ENCODE measurements around the gene M6PR.

M6PR gene

GRCh38 chr12:8946733-8947132 lies 2.7 kb downstream of the M6PR start:
- TF ChIP-seq TEAD4 (IDR thresholded peaks at IDR 0.05) (no peak), NFIC (IDR thresholded peaks at IDR 0.05) (no peak), FOXM1 (IDR thresholded peaks at IDR 0.05; ENCODE audit: borderline replicate concordance, low read depth) (no peak), REST (IDR thresholded peaks at IDR 0.05; ENCODE audit: low read depth) (no peak), ZBTB7A (IDR thresholded peaks at IDR 0.05; ENCODE audit: low read depth) (no peak), MAX (IDR thresholded peaks at IDR 0.05) (no peak), RAD21 (IDR thresholded peaks at IDR 0.05; ENCODE audit: low read depth) (no peak), YY1 (IDR thresholded peaks at IDR 0.05; ENCODE audit: low read depth) (no peak), CEBPB (IDR thresholded peaks at IDR 0.05) (no peak), EGR1 (IDR thresholded peaks at IDR 0.05) (no peak), TAF1 (IDR thresholded peaks at IDR 0.05; ENCODE audit: low read depth) (no peak), CREB1 (IDR thresholded peaks at IDR 0.05; ENCODE audit: low read depth) (no peak)

GRCh38 chr12:8943565-8944186 lies 5.8 kb downstream of the M6PR start:
- TF ChIP-seq EGR1 (IDR thresholded peaks at IDR 0.05), result no peak
- 0 out of 2 replicates have a peak, but pooled peaks have one; percentile 50 for TF ChIP-seq CEBPB (IDR thresholded peaks at IDR 0.05)

- no peak for TF ChIP-seq MAX (IDR thresholded peaks at IDR 0.05)
- TF ChIP-seq CEBPB (IDR thresholded peaks at IDR 0.05), result no peak
- no peak for TF ChIP-seq TCF12 (IDR thresholded peaks at IDR 0.05; ENCODE audit: low read depth)
- no peak for TF ChIP-seq TEAD4 (IDR thresholded peaks at IDR 0.05)
- TF ChIP-seq USF1 (IDR thresholded peaks at IDR 0.05), result no peak
- no peak for TF ChIP-seq ZBTB7A (IDR thresholded peaks at IDR 0.05; ENCODE audit: low read depth)
- no peak for TF ChIP-seq EGR1 (IDR thresholded peaks at IDR 0.05)
- no peak for TF ChIP-seq NFIC (IDR thresholded peaks at IDR 0.05)
- TF ChIP-seq CREB1 (IDR thresholded peaks at IDR 0.05; ENCODE audit: low read depth), result no peak
- TF ChIP-seq YY1 (IDR thresholded peaks at IDR 0.05; ENCODE audit: low read depth), result no peak
- TF ChIP-seq EP300 (IDR thresholded peaks at IDR 0.05; ENCODE audit: borderline replicate concordance), result no peak
- no peak for TF ChIP-seq FOXM1 (IDR thresholded peaks at IDR 0.05; ENCODE audit: borderline replicate concordance, low read depth)
- no peak for TF ChIP-seq REST (IDR thresholded peaks at IDR 0.05; ENCODE audit: low read depth)
- TF ChIP-seq RAD21 (IDR thresholded peaks at IDR 0.05; ENCODE audit: low read depth), result no peak
- no peak for TF ChIP-seq TAF1 (IDR thresholded peaks at IDR 0.05; ENCODE audit: low read depth)
These were observed 7.6 kb downstream of the M6PR start for GRCh38 chr12:8941691-8942478.

GRCh38 chr12:8937842-8938442 lies 11.5 kb downstream of the M6PR start:
- peak; percentile 71 for TF ChIP-seq REST (IDR thresholded peaks at IDR 0.05; ENCODE audit: low read depth)

GRCh38 chr12:8936735-8937134 lies 12.7 kb downstream of the M6PR start:
- TF ChIP-seq CREB1 (IDR thresholded peaks at IDR 0.05; ENCODE audit: low read depth), result no peak
- no peak for TF ChIP-seq USF1 (IDR thresholded peaks at IDR 0.05)
- no peak for TF ChIP-seq RAD21 (IDR thresholded peaks at IDR 0.05; ENCODE audit: low read depth)
- TF ChIP-seq MAX (IDR thresholded peaks at IDR 0.05), result no peak
- TF ChIP-seq NFIC (IDR thresholded peaks at IDR 0.05), result no peak
- TF ChIP-seq REST (IDR thresholded peaks at IDR 0.05; ENCODE audit: low read depth), result no peak
- no peak for TF ChIP-seq ZBTB7A (IDR thresholded peaks at IDR 0.05; ENCODE audit: low read depth)
- no peak for TF ChIP-seq EGR1 (IDR thresholded peaks at IDR 0.05)
- no peak for TF ChIP-seq EP300 (IDR thresholded peaks at IDR 0.05; ENCODE audit: borderline replicate concordance)
- no peak for TF ChIP-seq TAF1 (IDR thresholded peaks at IDR 0.05; ENCODE audit: low read depth)
- no peak for TF ChIP-seq TEAD4 (IDR thresholded peaks at IDR 0.05)
- TF ChIP-seq FOXM1 (IDR thresholded peaks at IDR 0.05; ENCODE audit: borderline replicate concordance, low read depth), result no peak
- no peak for TF ChIP-seq TCF12 (IDR thresholded peaks at IDR 0.05; ENCODE audit: low read depth)
- no peak for TF ChIP-seq YY1 (IDR thresholded peaks at IDR 0.05; ENCODE audit: low read depth)
- TF ChIP-seq CEBPB (IDR thresholded peaks at IDR 0.05), result no peak
